SK-N-SH treated with all-trans-retinoic acid at 6 μM for 48 hours (cell line): ENCODE measurements around the gene NCLN.

ENCODE experiments used
- ATAC-seq: fragments of 200-7000 bp; cut with Tn5 transposase; 3 replicates; pipeline ENCODE4 v1.9.1; 2020; ENCODE audit warnings: mild to moderate bottlenecking, moderate library complexity
- ARNTL ChIP-seq: fragments of 450-650 bp; formaldehyde crosslinking; IDR thresholded peaks from 2 replicates; pipeline ENCODE4 v1.5.0; 2020; ENCODE audit warnings: low read depth, mild to moderate bottlenecking, moderate library complexity, borderline replicate concordance
- BACH2 ChIP-seq: fragments of 250-450 bp; sonication (Bioruptor Pico); IDR thresholded peaks from 2 replicates; pipeline ENCODE4 v1.9.0; 2021; ENCODE audit warnings: mild to moderate bottlenecking, borderline replicate concordance
- CSDC2 ChIP-seq: fragments of 250-450 bp; sonication (Bioruptor Pico); IDR thresholded peaks from 2 replicates; pipeline ENCODE4 v1.5.0; 2020; ENCODE audit warnings: mild to moderate bottlenecking, moderate library complexity
- ESRRG ChIP-seq: fragments of 250-450 bp; sonication (Bioruptor Pico); IDR thresholded peaks from 2 replicates; pipeline ENCODE4 v1.6.1; 2021; ENCODE audit warnings: mild to moderate bottlenecking
- GLIS3 ChIP-seq: fragments of 250-450 bp; sonication (Bioruptor Pico); IDR thresholded peaks from 2 replicates; pipeline ENCODE4 v1.5.0; 2020; ENCODE audit warnings: mild to moderate bottlenecking, moderate library complexity
- OSR1 ChIP-seq: fragments of 250-450 bp; sonication (Bioruptor Pico); IDR thresholded peaks from 2 replicates; pipeline ENCODE4 v1.8.0; 2022; ENCODE audit warnings: moderate library complexity, mild to moderate bottlenecking, inconsistent platforms
- PPARA ChIP-seq: fragments of 250-450 bp; sonication (Bioruptor Pico); IDR thresholded peaks from 2 replicates; pipeline ENCODE4 v1.5.0; 2020; ENCODE audit warnings: mild to moderate bottlenecking, borderline replicate concordance
- RARB ChIP-seq: fragments of 250-450 bp; sonication (Bioruptor Pico); IDR thresholded peaks from 2 replicates; pipeline ENCODE4 v1.8.0; 2021; ENCODE audit warnings: mild to moderate bottlenecking, moderate library complexity
- SNAI2 ChIP-seq: fragments of 250-450 bp; sonication (Bioruptor Pico); IDR thresholded peaks from 2 replicates; pipeline ENCODE4 v1.5.0; 2020; ENCODE audit warnings: mild to moderate bottlenecking, moderate library complexity
- TCF4 ChIP-seq: fragments of 250-450 bp; sonication (Bioruptor Pico); IDR thresholded peaks from 2 replicates; pipeline ENCODE4 v1.8.0; 2021; ENCODE audit warnings: mild to moderate bottlenecking, moderate library complexity, borderline replicate concordance
- TOX ChIP-seq: fragments of 250-450 bp; sonication (Bioruptor Pico); IDR thresholded peaks from 2 replicates; pipeline ENCODE4 v1.8.0; 2021; ENCODE audit warnings: mild to moderate bottlenecking, moderate library complexity, borderline replicate concordance
- ZC3H10 ChIP-seq: fragments of 250-450 bp; sonication (Bioruptor Pico); IDR thresholded peaks from 2 replicates; pipeline ENCODE4 v1.5.1; 2021; ENCODE audit warnings: mild to moderate bottlenecking, moderate library complexity
- ZFP3 ChIP-seq: fragments of 250-450 bp; sonication (Bioruptor Pico); IDR thresholded peaks from 2 replicates; pipeline ENCODE4 v1.5.0; 2020; ENCODE audit warnings: mild to moderate bottlenecking, moderate library complexity
- ZFP30 ChIP-seq: fragments of 450-650 bp; formaldehyde crosslinking; IDR thresholded peaks from 2 replicates; pipeline ENCODE4 v1.5.0; 2022; ENCODE audit warnings: mild to moderate bottlenecking, moderate library complexity
- ZNF565 ChIP-seq: fragments of 450-650 bp; formaldehyde crosslinking; conservative IDR thresholded peaks from 2 replicates; pipeline ENCODE4 v1.5.0; 2020; ENCODE audit warnings: low read depth, mild to moderate bottlenecking, moderate library complexity
- ZNF70 ChIP-seq: fragments of 450-650 bp; formaldehyde crosslinking; IDR thresholded peaks from 2 replicates; pipeline ENCODE4 v1.5.0; 2020; ENCODE audit warnings: mild to moderate bottlenecking, moderate library complexity
- ZNF8 ChIP-seq: fragments of 450-650 bp; formaldehyde crosslinking; IDR thresholded peaks from 2 replicates; pipeline ENCODE4 v1.5.0; 2020; ENCODE audit warnings: mild to moderate bottlenecking, moderate library complexity
- TF ChIP-seq, protein P1 (sequence below): fragments of 250-450 bp; sonication (Bioruptor Pico); IDR thresholded peaks from 2 replicates; pipeline ENCODE4 v1.5.0; 2020; ENCODE audit warnings: mild to moderate bottlenecking, moderate library complexity
- TF ChIP-seq, protein P2 (sequence below): fragments of 250-450 bp; sonication (Bioruptor Pico); IDR thresholded peaks from 2 replicates; pipeline ENCODE4 v1.8.0; 2021; ENCODE audit warnings: low read depth, mild to moderate bottlenecking, moderate library complexity, borderline replicate concordance
- TF ChIP-seq, protein P3 (sequence below): fragments of 250-450 bp; sonication (Bioruptor Pico); IDR thresholded peaks from 2 replicates; pipeline ENCODE4 v1.5.1; 2021; ENCODE audit warnings: mild to moderate bottlenecking, moderate library complexity
- TF ChIP-seq, protein P4 (sequence below): fragments of 250-450 bp; sonication (Bioruptor Pico); IDR thresholded peaks from 2 replicates; pipeline ENCODE4 v1.8.0; 2020; ENCODE audit warnings: mild to moderate bottlenecking, moderate library complexity, borderline replicate concordance
- TF ChIP-seq, protein P5 (sequence below): fragments of 250-450 bp; sonication (Bioruptor Pico); IDR thresholded peaks from 2 replicates; pipeline ENCODE4 v1.5.1; 2020; ENCODE audit warnings: low read depth, mild to moderate bottlenecking, moderate library complexity

The NCLN gene

DNA sequence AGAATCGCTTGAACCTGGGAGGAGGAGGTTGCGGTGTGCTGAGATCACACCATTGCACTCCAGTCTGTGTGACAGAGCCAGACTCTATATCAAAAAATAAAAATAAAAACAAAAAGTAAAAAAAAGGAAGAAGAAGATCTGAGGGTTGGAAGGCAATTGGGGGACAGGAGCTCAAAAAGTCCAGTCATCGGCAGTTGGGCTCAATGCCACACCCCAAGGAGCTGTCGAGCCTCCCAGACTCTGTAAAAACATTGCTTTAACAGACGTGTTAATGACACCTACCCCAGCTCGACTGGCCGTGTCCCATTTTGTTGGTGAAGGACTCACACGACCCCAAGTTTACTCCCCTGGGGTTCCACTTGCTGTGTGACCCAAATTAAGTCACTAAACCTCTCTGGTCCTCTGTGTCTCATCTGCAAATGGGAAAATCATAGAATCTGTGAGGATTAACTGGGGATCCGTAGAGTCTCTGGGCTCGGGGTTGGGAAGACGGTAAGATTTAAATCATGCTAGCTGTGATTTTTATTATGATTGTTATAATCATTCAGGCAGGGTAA, 42.9 kb upstream of the NCLN start:
- TF ChIP-seq PPARA: no peak
- no peak for TF ChIP-seq ZNF70 (CRISPR knock-in tag)
- TF ChIP-seq, protein P1, sequence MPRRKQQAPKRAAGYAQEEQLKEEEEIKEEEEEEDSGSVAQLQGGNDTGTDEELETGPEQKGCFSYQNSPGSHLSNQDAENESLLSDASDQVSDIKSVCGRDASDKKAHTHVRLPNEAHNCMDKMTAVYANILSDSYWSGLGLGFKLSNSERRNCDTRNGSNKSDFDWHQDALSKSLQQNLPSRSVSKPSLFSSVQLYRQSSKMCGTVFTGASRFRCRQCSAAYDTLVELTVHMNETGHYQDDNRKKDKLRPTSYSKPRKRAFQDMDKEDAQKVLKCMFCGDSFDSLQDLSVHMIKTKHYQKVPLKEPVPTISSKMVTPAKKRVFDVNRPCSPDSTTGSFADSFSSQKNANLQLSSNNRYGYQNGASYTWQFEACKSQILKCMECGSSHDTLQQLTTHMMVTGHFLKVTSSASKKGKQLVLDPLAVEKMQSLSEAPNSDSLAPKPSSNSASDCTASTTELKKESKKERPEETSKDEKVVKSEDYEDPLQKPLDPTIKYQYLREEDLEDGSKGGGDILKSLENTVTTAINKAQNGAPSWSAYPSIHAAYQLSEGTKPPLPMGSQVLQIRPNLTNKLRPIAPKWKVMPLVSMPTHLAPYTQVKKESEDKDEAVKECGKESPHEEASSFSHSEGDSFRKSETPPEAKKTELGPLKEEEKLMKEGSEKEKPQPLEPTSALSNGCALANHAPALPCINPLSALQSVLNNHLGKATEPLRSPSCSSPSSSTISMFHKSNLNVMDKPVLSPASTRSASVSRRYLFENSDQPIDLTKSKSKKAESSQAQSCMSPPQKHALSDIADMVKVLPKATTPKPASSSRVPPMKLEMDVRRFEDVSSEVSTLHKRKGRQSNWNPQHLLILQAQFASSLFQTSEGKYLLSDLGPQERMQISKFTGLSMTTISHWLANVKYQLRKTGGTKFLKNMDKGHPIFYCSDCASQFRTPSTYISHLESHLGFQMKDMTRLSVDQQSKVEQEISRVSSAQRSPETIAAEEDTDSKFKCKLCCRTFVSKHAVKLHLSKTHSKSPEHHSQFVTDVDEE (CRISPR knock-in tag): no peak
- TF ChIP-seq, protein P2, sequence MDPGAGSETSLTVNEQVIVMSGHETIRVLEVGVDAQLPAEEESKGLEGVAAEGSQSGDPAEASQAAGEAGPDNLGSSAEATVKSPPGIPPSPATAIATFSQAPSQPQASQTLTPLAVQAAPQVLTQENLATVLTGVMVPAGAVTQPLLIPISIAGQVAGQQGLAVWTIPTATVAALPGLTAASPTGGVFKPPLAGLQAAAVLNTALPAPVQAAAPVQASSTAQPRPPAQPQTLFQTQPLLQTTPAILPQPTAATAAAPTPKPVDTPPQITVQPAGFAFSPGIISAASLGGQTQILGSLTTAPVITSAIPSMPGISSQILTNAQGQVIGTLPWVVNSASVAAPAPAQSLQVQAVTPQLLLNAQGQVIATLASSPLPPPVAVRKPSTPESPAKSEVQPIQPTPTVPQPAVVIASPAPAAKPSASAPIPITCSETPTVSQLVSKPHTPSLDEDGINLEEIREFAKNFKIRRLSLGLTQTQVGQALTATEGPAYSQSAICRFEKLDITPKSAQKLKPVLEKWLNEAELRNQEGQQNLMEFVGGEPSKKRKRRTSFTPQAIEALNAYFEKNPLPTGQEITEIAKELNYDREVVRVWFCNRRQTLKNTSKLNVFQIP (CRISPR knock-in tag): no peak
- no peak for TF ChIP-seq ESRRG (CRISPR knock-in tag)
- no peak for TF ChIP-seq TCF4 (CRISPR knock-in tag)
- TF ChIP-seq ARNTL (CRISPR knock-in tag): no peak
- TF ChIP-seq ZFP30 (CRISPR knock-in tag): no peak
- TF ChIP-seq, protein P3, sequence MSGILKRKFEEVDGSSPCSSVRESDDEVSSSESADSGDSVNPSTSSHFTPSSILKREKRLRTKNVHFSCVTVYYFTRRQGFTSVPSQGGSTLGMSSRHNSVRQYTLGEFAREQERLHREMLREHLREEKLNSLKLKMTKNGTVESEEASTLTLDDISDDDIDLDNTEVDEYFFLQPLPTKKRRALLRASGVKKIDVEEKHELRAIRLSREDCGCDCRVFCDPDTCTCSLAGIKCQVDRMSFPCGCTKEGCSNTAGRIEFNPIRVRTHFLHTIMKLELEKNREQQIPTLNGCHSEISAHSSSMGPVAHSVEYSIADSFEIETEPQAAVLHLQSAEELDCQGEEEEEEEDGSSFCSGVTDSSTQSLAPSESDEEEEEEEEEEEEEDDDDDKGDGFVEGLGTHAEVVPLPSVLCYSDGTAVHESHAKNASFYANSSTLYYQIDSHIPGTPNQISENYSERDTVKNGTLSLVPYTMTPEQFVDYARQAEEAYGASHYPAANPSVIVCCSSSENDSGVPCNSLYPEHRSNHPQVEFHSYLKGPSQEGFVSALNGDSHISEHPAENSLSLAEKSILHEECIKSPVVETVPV (CRISPR knock-in tag): no peak
- TF ChIP-seq RARB (CRISPR knock-in tag): no peak
- no peak for TF ChIP-seq ZC3H10
- TF ChIP-seq, protein P4, sequence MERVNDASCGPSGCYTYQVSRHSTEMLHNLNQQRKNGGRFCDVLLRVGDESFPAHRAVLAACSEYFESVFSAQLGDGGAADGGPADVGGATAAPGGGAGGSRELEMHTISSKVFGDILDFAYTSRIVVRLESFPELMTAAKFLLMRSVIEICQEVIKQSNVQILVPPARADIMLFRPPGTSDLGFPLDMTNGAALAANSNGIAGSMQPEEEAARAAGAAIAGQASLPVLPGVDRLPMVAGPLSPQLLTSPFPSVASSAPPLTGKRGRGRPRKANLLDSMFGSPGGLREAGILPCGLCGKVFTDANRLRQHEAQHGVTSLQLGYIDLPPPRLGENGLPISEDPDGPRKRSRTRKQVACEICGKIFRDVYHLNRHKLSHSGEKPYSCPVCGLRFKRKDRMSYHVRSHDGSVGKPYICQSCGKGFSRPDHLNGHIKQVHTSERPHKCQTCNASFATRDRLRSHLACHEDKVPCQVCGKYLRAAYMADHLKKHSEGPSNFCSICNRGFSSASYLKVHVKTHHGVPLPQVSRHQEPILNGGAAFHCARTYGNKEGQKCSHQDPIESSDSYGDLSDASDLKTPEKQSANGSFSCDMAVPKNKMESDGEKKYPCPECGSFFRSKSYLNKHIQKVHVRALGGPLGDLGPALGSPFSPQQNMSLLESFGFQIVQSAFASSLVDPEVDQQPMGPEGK (CRISPR knock-in tag): no peak
- TF ChIP-seq SNAI2 (CRISPR knock-in tag): no peak
- no peak for TF ChIP-seq ZFP3 (CRISPR knock-in tag)
- no peak for TF ChIP-seq GLIS3 (CRISPR knock-in tag)
- no peak for TF ChIP-seq CSDC2 (CRISPR knock-in tag)
- TF ChIP-seq, protein P5, sequence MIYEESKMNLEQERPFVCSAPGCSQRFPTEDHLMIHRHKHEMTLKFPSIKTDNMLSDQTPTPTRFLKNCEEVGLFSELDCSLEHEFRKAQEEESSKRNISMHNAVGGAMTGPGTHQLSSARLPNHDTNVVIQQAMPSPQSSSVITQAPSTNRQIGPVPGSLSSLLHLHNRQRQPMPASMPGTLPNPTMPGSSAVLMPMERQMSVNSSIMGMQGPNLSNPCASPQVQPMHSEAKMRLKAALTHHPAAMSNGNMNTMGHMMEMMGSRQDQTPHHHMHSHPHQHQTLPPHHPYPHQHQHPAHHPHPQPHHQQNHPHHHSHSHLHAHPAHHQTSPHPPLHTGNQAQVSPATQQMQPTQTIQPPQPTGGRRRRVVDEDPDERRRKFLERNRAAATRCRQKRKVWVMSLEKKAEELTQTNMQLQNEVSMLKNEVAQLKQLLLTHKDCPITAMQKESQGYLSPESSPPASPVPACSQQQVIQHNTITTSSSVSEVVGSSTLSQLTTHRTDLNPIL (CRISPR knock-in tag): no peak
- TF ChIP-seq TOX (CRISPR knock-in tag): no peak
- TF ChIP-seq BACH2 (CRISPR knock-in tag): no peak
- TF ChIP-seq ZNF8: no peak
- ATAC-seq: no peak

DNA sequence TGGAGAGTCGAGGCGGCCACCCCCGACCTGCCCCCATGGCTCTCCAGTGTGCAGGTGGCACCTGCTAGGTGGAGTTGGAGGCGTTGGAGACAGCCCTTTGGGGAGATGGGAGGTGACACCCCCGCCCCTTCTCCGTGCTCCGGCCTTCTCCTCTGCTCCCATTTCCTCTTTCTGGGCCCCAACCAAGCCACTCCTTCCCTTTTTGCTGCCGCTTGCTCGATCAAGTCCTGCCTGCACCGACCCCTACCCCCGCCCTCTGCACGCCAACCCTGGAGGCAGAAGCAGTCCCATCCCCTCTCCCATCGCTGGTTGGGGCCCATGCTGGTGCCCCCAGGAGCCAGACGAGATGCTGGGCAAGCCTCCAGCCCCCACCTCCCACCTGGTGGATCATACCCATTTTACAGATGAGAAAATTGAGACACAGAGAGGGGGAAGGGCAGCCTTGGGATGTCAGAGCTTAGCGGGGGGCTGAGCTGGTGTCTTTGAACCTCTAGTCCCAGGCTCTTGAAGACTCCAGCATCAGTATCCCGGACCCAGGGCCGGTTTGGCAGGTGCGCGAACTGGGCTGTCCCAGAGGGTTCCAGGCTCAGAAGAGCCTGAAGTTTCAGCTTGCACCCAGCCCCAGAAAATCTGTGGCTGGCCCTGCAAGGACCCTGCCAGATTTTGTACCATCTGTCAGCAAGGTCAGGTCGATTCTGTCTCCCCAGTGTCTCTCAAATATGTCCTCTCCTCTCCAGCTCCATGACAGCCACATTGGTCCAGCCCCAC, 39.6 kb upstream of the NCLN start:
- no peak for ATAC-seq
- TF ChIP-seq BACH2 (CRISPR knock-in tag) (no peak), ZC3H10 (no peak), TOX (CRISPR knock-in tag) (no peak), ESRRG (CRISPR knock-in tag) (no peak), OSR1 (no peak), ZNF8 (no peak), ZFP30 (CRISPR knock-in tag) (no peak), ZNF565 (CRISPR knock-in tag) (no peak), CSDC2 (CRISPR knock-in tag) (no peak), ZNF70 (CRISPR knock-in tag) (no peak), RARB (CRISPR knock-in tag) (no peak), SNAI2 (CRISPR knock-in tag) (no peak), TCF4 (CRISPR knock-in tag) (no peak), PPARA (no peak)
- TF ChIP-seq, protein P1 (CRISPR knock-in tag): no peak
- TF ChIP-seq, protein P5 (CRISPR knock-in tag): no peak
- TF ChIP-seq, protein P3 (CRISPR knock-in tag): no peak
